Measurements from ENCODE around the gene RAB30. TPM values are rescaled to one million over a fixed set of nuclear protein-coding genes. Genes with fewer than 3 reads are reported as not detected.

The RAB30 gene
- total RNA-seq, 1 donor from 2014 or later: 5.8 TPM

DNA sequence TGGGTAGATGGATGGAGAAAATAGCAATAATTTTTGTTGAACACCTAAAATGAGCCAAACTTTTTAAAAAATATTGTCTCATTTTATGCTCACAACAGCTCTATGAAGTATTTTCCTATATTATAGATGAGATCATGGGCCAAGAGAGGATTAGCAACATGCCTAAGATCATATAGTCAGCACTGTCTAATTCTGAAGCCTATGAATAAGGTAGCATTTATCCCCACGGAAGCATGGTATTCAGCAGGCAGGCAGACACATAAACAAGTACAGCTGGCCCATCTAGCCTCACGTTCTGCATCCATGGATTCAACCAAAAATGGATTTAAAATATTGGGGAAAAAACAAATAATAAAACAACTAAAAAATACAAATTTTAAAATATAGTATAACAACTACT is 21.9 kb upstream of the RAB30 start:
- Histone ChIP-seq H3K4me3 (ENCODE audit: low read depth, low read length) (no peak overlapping the region), H3K27me3 (ENCODE audit: control insufficient read depth, insufficient read depth, low read length) (no peaks in the 10 kb centered on the region), H3K36me3 (ENCODE audit: control insufficient read depth, insufficient read depth, low read length) (no peaks in the 10 kb centered on the region)
- TF ChIP-seq CTCF (IDR thresholded peaks at IDR 0.05; ENCODE audit: insufficient read depth, low read length, poor library complexity, severe bottlenecking): no peak
- DNase-seq (ENCODE audit: low read depth): no peak

- Histone ChIP-seq H3K4me3 (ENCODE audit: low read depth, low read length) (no peak overlapping the region), H3K27me3 (ENCODE audit: control insufficient read depth, insufficient read depth, low read length) (no peaks in the 10 kb centered on the region), H3K36me3 (ENCODE audit: control insufficient read depth, insufficient read depth, low read length) (no peaks in the 10 kb centered on the region)
- DNase-seq (ENCODE audit: low read depth): peak; percentile 34
- TF ChIP-seq CTCF (IDR thresholded peaks at IDR 0.05; ENCODE audit: insufficient read depth, low read length, poor library complexity, severe bottlenecking): no peak
Observed at GRCh38 chr11:83092488-83093384, 21.0 kb upstream of the RAB30 start.

DNA sequence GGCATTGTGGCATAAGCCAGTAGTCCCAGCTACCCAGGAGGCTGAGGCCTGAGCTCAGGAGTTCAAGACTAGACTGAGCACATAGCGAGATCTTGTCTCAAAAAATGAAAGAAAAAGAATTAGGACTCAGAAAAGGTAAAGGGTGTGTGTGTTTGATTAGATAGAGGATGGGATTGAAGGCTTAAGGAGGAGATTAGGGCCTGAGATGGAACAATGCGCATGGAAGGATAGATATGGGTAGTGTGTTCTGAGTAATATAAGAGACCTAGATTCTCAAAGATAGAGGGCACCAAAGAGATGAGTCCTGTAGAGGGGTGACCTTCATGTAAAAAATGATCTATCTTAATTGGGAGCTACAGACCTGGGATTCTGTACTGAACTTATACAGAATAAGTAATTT is 17.3 kb upstream of the RAB30 start:
- DNase-seq (ENCODE audit: low read depth): no peak
- TF ChIP-seq CTCF (IDR thresholded peaks at IDR 0.05; ENCODE audit: insufficient read depth, low read length, poor library complexity, severe bottlenecking): no peak
- Histone ChIP-seq H3K27me3 (ENCODE audit: control insufficient read depth, insufficient read depth, low read length) (no peaks in the 10 kb centered on the region), H3K36me3 (ENCODE audit: control insufficient read depth, insufficient read depth, low read length) (no peaks in the 10 kb centered on the region), H3K4me3 (ENCODE audit: low read depth, low read length) (no peak overlapping the region)

GRCh38 chr11:83087035-83087434 is 15.3 kb upstream of the RAB30 start:
- no peaks in the 10 kb centered on the region for H3K36me3 ChIP-seq (ENCODE audit: control insufficient read depth, insufficient read depth, low read length)
- no peak for DNase-seq (ENCODE audit: low read depth)

GRCh38 chr11:83079820-83080219 is 8.1 kb upstream of the RAB30 start:
- no peak overlapping the region for H3K4me3 ChIP-seq (ENCODE audit: low read depth, low read length)
- H3K36me3 ChIP-seq (ENCODE audit: control insufficient read depth, insufficient read depth, low read length): no peaks in the 10 kb centered on the region
- TF ChIP-seq CTCF (IDR thresholded peaks at IDR 0.05; ENCODE audit: insufficient read depth, low read length, poor library complexity, severe bottlenecking): no peak
- no peak for DNase-seq (ENCODE audit: low read depth)
- no peaks in the 10 kb centered on the region for H3K27me3 ChIP-seq (ENCODE audit: control insufficient read depth, insufficient read depth, low read length)

More at GRCh38 chr11:83087035-83087434, 15.3 kb upstream of the RAB30 start:
- Histone ChIP-seq H3K27me3 (ENCODE audit: control insufficient read depth, insufficient read depth, low read length) (no peaks in the 10 kb centered on the region), H3K4me3 (ENCODE audit: low read depth, low read length) (no peak overlapping the region)
- peak; percentile 6 for TF ChIP-seq CTCF (IDR thresholded peaks at IDR 0.05; ENCODE audit: insufficient read depth, low read length, poor library complexity, severe bottlenecking)
